Amniotic stem cell (primary cell): ENCODE data around the gene GPX7.

ENCODE experiments used
- DNase-seq: peaks from one replicate; lab custom pipeline; 2025; lab: John Stamatoyannopoulos, UW

GPX7 gene

GRCh38 chr1:52588027-52588426 lies 14.1 kb upstream of the GPX7 start:
- no peak for DNase-seq

DNA sequence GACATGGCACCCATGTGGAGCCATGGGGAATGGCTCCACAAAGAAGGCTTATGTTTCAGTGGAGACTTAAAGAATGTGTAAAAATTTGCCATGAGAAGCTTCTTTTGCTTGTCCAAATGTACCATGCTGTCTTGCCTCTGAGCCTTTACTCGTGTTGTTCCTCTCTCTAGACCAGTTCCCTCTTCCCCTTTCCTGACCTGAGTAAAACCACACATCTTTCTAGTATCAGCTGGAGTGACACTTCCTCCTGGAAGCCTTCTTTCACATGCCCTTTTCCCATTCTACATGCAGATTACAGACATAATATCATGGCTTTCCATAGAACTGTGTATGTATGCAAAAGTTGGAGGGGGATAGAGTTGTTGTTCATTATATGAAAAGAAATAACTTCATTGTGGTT lies 13.6 kb upstream of the GPX7 start:
- DNase-seq, result no peak

DNA sequence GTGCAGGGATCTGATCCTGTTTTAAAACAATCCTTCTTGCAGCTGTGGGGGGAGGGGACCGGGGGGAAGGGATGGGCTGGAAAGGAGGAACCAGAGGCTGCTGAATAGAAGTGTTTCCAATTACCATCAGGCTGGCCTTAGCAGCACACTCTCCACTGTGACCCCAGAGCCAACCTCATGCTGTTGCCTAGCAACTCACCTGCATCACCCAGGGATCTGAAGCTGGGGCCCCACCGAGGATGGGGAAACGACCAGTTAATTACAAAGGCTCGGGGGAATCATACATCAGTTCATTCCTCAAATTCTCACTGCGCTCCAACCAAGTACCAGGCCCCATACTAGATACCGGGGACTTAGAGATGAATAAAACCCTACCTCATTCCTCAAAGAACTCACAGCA lies 11.9 kb upstream of the GPX7 start:
- no peak for DNase-seq

DNA sequence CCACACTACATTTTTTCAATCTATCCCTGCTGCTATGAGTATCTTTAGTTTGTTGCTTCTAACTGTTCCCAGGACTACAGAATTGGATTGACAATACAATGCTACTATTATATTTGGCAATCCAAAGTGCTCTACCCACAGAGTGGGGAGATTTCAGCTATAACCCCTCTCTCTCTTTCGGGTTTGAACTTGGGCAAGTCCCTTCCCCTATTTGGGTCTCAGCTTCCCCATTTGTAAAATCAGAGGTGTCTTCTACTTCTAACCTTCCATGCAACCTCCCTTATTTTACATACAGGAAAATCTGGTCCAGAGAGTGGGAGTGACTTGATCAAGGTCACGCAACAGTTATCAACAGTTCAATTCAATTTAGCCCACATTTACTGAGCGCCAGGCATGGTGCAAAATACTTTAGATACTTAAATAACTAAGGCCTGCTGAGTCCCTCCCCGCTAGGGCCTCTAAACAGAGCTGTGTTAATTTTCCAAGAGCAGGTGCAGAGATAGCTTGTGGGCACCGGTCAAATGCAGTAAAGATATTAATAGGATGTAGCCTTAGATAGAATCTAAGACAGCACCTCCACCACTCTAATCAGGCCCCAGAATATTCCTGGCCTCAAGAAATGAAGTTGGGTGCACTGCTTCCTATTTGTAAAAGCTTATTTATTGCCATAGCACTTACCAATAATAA lies 9.4 kb upstream of the GPX7 start:
- DNase-seq, result no peak

DNA sequence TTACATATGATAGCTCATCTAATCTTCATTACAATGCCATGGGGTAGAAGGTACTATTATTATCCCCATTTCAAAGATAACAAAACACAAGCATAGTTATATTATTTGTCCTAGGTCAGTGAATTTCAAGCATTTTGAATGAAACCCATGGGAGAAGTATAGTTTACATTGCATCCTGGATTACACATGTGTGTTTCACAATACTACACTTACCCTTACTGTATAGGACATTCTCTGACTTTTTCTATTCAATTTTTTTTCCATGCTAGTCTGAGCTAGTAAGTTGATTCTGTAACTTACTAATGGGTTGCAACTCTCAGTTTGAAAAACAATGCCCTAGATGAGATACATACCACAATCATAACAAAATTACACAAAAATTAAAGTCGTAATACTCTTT lies 8.7 kb upstream of the GPX7 start:
- DNase-seq, result no peak

DNA sequence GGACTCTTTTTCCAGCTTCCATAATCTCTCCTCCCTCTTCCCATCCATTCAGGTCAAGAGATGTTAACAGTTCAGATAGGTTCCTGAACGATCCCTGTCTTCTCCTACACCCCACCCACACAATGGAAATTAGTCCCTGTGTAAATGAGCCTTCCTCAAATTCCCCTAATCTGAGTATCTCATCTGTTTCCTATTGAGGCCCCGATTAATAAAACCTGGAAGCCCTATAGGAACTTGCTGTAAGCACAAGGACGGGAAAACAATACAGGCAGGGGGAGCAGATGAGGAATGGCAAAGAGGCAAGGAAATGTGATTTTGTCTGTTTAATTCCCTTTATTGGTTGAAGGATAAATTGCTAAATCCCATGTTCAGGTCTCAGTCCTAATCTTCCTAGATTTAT lies 7.1 kb upstream of the GPX7 start:
- no peak for DNase-seq

- no peak for DNase-seq
Measured at GRCh38 chr1:52597912-52598311, 4.3 kb upstream of the GPX7 start.

DNA sequence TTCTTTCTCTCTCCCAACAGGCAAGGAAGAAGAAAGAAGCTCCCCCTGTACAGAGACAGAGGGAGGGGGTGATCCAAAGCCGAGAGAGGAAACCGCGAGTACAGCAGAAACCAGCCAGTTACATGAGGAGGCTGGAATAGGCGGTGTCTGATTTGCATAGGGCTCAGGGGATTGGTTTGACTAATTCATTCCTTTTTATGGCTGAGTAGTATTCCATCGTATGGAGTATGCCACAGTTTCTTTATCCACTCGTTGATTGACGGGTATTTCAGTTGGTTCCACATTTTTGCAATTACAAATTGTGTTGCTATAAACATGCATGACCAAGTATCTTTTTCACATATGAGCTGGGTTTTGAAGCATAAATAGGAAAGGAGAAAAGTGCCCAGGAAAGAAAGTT lies 3.4 kb upstream of the GPX7 start:
- no peak for DNase-seq

DNA sequence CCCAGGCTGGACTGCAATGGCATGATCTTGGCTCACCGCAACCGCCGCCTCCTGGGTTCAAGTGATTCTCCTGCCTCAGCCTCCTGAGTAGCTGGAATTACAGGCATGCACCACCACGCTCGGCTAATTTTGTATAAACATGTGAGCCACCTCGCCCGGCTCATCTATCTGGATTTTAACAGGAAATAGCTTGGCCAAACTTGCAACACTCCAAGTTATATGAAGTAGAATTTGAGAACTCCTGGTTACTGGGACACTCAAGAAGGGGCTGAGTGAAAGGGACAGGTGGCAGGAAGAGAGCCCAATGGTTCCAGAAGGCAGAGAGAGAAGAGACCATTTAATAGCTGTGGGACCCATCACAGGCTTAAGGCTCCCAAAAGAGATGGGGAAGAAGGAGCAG lies 2.9 kb upstream of the GPX7 start:
- no peak for DNase-seq

DNA sequence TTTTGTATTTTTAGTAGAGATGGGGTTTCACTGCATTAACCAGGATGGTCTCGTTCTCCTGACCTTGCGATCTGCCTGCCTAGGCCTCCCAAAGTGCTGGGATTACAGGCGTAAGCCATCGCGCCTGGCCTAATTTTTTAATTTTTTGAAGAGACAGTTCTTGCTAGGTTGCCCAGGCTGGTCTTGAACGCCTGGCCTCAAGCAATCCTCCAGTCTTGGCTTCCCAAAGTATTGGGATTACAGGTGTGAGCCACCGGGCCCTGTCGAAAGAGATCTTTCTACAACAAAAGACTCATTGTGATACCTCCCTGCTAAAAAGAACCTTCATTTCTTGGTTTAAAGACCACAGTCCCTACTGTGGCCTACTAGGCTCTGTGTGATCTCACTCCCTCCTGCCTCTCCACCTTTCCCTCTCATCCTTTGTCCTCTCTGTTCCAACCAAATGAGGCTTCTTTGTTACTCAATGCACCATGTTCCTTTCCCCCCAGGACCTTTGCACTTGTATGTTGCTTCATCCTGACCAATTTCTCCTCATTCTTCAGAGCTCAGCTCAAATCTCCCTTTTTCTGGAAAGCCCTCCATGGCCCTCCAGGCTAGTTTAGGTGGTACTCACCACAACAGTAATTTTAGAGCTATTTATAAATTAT lies 1.5 kb upstream of the GPX7 start:
- DNase-seq, result no peak

DNA sequence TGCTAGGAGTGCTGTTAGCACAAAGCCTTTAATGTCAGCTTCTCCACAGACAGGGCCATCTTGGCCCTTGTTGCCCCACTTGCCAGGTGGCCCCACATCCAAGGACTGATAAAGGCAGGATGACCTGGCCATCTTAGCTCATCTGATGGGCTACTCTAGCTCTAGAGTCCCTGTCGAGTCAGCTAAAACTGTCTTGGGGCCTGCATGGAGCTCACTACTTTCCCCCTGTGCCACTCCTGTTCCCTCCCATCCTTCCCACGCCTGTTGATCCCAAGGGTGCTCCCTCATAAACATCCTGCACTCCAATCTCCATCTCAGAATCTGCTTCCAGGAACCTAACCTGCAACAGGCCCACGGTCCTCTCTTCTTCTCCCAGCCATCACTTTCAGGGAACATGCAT lies 652 bp upstream of the GPX7 start:
- DNase-seq, result no peak

DNA sequence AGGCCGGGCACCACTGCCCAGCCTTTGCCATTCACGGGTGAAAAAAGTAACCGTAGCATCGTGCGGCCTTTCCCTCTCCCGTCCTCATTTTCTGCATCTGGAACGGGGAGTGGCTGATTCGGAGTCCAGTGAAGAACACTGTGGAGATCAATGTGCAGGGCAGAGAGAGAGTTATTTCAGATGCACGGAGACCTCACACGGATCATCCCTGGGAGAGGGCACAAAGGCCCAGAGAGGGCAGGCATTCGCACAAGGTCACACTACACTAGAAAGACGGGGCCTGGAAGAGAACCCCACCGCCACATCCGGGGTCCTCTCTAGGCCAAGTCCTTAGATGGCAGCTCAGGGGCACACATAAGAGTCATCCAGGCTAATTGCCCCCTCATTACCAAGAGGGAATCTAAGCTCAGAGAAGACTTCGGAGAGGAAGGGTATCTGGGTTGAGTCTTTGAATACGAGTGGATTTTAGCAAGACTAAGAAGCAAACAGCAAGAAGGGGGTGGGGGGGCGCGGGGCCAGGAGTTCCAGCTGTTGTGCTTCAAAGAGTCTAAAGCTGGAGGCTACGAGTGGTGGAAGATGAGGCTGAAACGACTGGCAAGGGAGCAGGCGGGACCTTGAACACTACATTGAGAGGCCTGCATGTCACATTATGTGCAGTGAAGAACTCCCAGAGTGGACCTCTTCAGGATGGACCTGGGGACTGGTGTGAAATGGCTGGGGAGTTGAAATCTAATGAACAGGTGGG lies 857 bp downstream of the GPX7 start:
- no peak for DNase-seq

DNA sequence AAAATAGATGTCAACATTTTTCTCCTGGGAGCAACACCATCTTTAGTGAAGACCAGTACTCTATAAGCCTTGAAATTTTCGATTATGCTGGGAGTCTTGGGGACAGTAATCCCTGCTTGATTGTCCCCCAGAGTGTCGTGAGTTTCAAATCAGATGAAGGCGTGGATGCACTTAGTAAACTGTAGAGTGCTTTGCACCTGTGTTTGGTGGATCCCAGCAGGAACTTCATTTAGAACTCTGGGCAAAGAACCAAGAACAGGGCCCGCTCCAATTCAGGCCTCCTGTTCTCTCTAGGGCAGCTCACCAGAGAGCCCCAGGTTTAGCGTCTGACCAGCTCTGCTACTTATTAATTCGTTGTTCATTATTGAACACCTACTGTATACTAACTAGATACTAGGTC lies 1.5 kb downstream of the GPX7 start:
- DNase-seq, result no peak

DNA sequence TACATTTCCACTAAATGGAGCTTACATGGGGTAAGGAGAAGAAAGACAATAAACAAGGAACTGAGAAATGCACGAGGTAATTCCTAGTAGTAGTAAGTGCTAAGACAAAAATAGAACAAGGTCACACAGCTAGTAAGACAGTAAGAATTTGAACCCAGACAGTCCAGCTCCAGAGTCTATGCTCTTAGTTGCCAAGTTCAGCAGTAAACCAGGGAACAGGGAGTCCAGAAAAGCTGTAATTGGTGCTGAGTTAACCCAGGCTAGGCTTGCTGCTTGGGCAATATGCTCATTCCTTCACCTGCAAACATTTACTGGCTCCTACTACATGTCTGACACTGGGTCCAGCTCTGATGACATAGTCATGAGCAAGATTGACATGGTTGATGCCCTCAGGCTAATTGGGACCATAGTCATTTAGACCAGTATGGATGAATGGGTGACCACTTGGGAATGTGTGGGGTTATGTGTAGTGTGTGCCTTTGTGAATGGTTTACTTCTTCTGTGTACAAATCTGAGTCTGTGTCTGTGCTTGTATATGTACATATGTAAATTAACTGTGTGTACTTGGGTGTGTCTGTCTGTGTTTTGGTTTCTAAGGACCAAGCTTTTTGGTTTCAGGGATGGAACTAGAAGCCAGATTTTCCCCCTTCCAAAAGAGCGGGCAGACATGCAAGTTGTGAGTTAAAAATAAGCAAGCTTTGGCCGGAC lies 2.0 kb downstream of the GPX7 start:
- DNase-seq, result no peak

- DNase-seq, result no peak
Measured at GRCh38 chr1:52613636-52614373, 11.6 kb downstream of the GPX7 start.

DNA sequence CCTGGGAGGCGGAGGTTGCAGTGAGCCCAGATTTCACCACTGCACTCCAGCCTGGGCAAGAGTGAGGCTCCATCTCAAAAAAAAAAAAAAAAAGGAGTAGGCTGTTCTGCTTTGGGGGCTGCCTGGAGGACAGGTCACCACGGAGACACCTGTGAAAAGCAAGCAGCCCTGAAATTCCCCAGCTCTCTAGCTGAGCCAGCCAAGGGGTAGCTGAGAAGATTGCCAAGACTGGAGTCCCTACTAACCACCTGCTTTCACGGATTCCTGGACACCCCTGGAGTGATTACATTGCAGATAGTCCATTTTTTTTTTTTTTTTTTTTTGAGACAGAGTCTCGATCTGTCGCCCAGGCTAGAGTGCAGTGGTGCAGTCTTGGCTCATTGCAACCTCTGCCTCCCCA lies 12.5 kb downstream of the GPX7 start:
- no peak for DNase-seq

- DNase-seq, result no peak
Measured at GRCh38 chr1:52615489-52616042, 13.4 kb downstream of the GPX7 start.

GRCh38 chr1:52621950-52622349 lies 19.8 kb downstream of the GPX7 start:
- DNase-seq, result no peak

DNA sequence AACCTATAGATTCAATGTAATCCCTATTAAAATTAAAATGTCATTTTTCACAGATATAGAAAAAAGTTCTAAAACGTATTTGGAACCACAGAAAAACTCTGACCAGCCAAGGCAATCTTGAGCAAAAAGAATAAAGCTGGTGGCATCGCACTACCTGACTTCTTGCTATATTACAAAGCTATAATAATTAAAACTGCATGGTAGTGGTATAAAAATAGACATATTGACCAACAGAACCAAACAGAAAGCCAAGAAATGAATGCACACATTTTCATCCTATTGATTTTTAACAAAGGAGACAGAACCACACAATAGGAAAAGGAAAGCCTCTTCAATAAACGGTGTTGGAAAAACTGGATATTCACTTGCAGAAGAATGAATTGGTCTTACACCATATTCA lies 21.6 kb downstream of the GPX7 start:
- DNase-seq, result no peak

GRCh38 chr1:52627028-52627427 lies 24.9 kb downstream of the GPX7 start:
- DNase-seq, result no peak

DNA sequence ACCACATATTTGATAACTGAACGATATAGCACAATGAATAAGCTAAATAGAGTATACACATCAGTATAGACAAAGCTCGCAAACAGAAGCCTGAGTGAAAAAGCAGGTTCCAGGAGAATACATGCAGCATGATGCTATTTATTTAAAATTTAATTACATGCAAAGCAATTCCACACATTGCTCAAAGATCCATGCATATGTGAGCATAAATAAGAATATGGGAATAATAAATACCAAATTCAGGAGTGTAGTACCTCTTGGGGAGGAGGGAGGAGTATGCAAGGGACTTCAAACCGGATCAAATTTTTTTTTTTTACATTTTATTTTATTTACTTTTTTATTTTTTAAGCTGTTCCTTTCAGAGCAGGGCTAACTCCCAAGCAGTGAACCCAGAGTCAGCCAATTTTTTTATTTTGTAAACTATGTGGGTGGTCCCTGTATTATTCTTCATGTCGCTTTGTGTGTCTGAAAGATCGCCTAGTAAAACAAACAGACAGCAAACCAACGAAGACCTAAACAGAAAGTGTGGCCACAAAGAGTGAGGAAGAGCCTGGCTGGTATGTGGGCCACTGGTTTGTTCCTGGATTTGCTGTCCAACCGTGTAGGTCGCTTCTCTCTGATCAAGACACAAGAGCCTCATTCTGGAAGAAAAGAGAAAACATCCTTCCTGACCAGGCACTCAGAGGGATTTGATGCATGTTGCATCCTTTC lies 26.6 kb downstream of the GPX7 start:
- no peak for DNase-seq
